MM.1S (cell line): ENCODE measurements around the gene DNASE2B.

Experiments used
- EZH2 ChIP-seq: fragments of 300-600 bp; sonication (generic); optimal IDR thresholded peaks from 2 replicates; pipeline ENCODE3; 2017; ENCODE audit warnings: low read depth, mild to moderate bottlenecking, antibody characterized with exemption, low read length, mixed read lengths
- TF ChIP-seq, protein P1 (sequence below): fragments of 300-600 bp; sonication (generic); IDR thresholded peaks from 2 replicates; pipeline ENCODE4 v1.5.1; 2016; ENCODE audit warnings: antibody characterized with exemption, low read length, mixed read lengths

GRCh38 chr1:84363019-84363418 lies 35.3 kb upstream of the DNASE2B start:
- TF ChIP-seq, protein P1, sequence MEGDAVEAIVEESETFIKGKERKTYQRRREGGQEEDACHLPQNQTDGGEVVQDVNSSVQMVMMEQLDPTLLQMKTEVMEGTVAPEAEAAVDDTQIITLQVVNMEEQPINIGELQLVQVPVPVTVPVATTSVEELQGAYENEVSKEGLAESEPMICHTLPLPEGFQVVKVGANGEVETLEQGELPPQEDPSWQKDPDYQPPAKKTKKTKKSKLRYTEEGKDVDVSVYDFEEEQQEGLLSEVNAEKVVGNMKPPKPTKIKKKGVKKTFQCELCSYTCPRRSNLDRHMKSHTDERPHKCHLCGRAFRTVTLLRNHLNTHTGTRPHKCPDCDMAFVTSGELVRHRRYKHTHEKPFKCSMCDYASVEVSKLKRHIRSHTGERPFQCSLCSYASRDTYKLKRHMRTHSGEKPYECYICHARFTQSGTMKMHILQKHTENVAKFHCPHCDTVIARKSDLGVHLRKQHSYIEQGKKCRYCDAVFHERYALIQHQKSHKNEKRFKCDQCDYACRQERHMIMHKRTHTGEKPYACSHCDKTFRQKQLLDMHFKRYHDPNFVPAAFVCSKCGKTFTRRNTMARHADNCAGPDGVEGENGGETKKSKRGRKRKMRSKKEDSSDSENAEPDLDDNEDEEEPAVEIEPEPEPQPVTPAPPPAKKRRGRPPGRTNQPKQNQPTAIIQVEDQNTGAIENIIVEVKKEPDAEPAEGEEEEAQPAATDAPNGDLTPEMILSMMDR = no peak
- no peak for TF ChIP-seq EZH2
